Measurements from ENCODE around the gene FUOM.

GRCh38 chr10:133336577-133337369 is 21.0 kb downstream of the FUOM start, which contains the start of gene CALY:
- TF ChIP-seq, protein P1, sequence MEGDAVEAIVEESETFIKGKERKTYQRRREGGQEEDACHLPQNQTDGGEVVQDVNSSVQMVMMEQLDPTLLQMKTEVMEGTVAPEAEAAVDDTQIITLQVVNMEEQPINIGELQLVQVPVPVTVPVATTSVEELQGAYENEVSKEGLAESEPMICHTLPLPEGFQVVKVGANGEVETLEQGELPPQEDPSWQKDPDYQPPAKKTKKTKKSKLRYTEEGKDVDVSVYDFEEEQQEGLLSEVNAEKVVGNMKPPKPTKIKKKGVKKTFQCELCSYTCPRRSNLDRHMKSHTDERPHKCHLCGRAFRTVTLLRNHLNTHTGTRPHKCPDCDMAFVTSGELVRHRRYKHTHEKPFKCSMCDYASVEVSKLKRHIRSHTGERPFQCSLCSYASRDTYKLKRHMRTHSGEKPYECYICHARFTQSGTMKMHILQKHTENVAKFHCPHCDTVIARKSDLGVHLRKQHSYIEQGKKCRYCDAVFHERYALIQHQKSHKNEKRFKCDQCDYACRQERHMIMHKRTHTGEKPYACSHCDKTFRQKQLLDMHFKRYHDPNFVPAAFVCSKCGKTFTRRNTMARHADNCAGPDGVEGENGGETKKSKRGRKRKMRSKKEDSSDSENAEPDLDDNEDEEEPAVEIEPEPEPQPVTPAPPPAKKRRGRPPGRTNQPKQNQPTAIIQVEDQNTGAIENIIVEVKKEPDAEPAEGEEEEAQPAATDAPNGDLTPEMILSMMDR (conservative IDR thresholded peaks at IDR 0.05; ENCODE audit: low read depth, low read length): no peak
- TF ChIP-seq EZH2 (IDR thresholded peaks at IDR 0.05; ENCODE audit: borderline replicate concordance, low read depth, low read length, poor library complexity, severe bottlenecking): peak; percentile 95

Measured in A673 (cell line).